Heart left ventricle (tissue), 13 donors: ENCODE measurements around the gene AHSG.

Experiments used
- POLR2A ChIP-seq, 2 donors: fragments of 450-650 bp; IDR thresholded peaks; one replicate each; pipeline ENCODE4 v1.6.1; 2017; ENCODE audit warnings: antibody characterized with exemption in 2 of 2, mild to moderate bottlenecking in 2 of 2, moderate library complexity in 2 of 2
- TF ChIP-seq, protein P1 (sequence below), 12 donors: fragments of 200-600 bp; sonication (generic) in 4 of 12; IDR thresholded peaks; one replicate each; pipeline versions ENCODE4 v1.5.0 to v1.8.0; 2018 to 2022; ENCODE audit warnings: antibody characterized with exemption in 12 of 12, mild to moderate bottlenecking in 5 of 12
- donor health status: ischemic (EF 13 %, LVEDD 7.1; RV severe dilation, severe dysfunction).
- donor health status: DM: no; HTN: yes; CAD: no.
- donor health status: DM: no; HTN: no; CAD: no.
- donor health status: ischemic (EF 25% LVEDD 6.9; RV normal size, moderate dysfunction).
- donor health status: ischemic (EF 25% LVEDD 5.7; RV mildly dilated, moderate dysfunction).
- donor health status: ischemic (EF 35%, LVEDD 5.7; RV mildly dilated, moderate dysfunction).
- donor health status: nonischemic (EF 11% LVEDD 7.7; RV severe dilation, severe dysfunction).
- donor health status: DM: yes; HTN: yes; CAD: no.
- donor health status: PGD.
- donor health status: ischemic (EF 29% LVEDD 5.4; RV normal size, mild dysfunction).
- donor health status: nonischemic (EF 23%, LVEDD 6.1; RV moderate dilation, normal function).

DNA sequence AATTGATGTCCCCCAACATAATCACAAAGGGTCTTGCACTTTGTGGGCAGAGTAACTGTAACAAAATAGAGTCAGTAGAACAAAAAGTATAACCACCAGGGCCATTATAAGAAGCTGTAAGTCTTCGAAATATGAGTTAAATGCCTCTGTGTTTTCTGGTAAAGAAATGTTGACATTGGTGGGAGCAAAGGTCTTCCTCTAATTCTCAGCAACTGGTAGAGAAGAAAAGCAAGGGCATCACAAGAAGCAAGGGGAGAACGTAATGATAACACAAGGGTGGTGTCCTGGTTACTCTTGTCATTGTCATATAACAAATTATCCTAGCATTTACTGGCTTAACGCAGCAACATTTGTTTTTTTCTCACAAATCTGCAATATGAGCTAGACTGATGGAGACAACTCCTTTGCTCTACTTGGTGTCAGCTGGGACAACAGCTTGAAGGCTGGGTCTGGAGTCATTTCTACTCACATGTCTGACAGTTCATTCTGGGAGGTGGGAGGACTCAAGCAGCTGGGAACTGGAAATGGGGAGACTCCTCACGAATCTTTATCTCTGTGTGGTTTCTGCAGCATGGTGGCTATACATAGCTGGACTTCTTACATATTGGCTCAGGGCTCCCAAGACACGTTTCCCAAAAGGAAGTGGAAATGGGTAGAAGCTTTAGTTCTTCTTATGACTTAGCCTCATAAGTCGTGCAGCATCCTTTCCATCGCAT is 22.1 kb upstream of the AHSG start:
- TF ChIP-seq, protein P1, sequence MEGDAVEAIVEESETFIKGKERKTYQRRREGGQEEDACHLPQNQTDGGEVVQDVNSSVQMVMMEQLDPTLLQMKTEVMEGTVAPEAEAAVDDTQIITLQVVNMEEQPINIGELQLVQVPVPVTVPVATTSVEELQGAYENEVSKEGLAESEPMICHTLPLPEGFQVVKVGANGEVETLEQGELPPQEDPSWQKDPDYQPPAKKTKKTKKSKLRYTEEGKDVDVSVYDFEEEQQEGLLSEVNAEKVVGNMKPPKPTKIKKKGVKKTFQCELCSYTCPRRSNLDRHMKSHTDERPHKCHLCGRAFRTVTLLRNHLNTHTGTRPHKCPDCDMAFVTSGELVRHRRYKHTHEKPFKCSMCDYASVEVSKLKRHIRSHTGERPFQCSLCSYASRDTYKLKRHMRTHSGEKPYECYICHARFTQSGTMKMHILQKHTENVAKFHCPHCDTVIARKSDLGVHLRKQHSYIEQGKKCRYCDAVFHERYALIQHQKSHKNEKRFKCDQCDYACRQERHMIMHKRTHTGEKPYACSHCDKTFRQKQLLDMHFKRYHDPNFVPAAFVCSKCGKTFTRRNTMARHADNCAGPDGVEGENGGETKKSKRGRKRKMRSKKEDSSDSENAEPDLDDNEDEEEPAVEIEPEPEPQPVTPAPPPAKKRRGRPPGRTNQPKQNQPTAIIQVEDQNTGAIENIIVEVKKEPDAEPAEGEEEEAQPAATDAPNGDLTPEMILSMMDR (IDR thresholded peaks at IDR 0.05), result no peak
- TF ChIP-seq POLR2A (IDR thresholded peaks at IDR 0.05), result no peak
